Inferior parietal cortex (tissue), 1 donor: Measurements from ENCODE around the gene HS6ST2.

Experiments
- DNase-seq: peaks from one replicate; pipeline ENCODE4 v3.0.0-alpha.2; 2016; ENCODE audit errors: extremely low spot score

The HS6ST2 gene

DNA sequence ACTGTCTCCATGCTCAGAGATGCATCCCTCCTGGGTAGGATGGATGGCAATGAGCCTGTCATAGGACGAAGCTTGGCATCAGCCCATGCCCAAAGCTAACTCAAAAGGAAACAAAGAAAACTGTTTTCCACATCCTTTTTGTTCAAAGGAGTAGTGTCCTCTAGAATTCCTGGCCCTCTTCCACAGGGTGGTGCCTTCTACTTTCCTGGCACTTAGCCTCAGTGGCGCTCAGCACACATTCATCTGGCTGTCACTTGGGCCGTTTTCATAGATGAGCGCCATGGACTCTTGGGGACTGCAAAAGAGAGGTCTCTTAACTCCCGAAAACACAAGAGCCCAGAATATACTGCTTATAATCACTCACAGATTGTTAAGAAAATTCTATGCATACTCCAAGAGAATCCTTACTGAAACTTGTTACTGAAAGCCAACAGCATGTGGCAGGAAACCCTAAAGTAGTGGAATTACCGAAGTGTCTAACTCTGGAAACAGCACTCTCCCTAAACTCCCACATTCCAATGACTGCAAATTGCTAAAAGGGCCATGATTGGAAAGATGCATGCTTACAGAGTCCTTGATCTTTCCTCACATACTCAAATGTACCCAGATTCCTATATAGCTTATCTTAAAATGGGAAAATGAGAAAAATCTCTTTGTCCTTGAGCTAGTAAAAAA, 110.0 kb downstream of the HS6ST2 start:
- DNase-seq = peak; percentile 4

- DNase-seq = no peak
Observed at GRCh38 chrX:132843363-132843762, 115.1 kb downstream of the HS6ST2 start.

GRCh38 chrX:132842460-132843238, 115.8 kb downstream of the HS6ST2 start:
- DNase-seq = no peak

DNA sequence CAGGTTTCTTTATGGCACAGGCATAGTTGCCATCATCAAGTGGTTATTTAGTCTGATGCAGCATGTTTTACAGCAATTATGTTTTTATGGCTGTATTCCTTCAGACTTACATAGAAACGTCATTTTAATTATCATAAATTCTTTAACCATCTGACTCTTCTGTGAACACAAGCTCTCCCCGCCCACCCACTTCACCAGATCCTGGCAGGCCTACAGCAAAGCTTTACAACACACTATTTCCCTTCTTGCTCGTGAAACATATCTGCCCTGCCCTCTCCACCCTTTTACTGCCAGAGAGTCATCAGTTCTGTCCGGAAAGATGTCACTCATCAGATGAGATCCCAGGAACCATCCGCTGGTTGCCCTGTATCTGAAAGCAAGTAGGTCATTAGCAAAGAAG, 120.5 kb downstream of the HS6ST2 start:
- no peak for DNase-seq

DNA sequence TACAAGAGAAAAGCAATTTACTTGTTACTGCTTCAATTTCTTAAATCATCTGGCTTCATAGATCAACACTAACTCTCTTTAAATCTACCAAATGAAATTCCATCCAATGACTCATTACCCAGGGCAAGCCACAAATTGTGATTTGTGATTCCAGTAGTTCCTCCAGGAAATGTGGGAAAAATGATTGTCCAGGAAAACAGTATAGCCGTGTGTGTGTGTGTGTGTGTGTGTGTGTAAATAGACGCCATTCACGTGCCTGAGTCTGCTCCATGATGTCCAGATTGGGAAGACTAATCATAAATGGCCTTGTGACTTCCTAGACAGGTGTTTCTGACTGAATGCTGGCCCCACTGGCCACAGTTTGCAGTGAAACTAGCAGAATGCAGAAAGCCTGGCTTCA, 121.3 kb downstream of the HS6ST2 start:
- DNase-seq = no peak

GRCh38 chrX:132836471-132836870, 122.0 kb downstream of the HS6ST2 start:
- DNase-seq = no peak

DNA sequence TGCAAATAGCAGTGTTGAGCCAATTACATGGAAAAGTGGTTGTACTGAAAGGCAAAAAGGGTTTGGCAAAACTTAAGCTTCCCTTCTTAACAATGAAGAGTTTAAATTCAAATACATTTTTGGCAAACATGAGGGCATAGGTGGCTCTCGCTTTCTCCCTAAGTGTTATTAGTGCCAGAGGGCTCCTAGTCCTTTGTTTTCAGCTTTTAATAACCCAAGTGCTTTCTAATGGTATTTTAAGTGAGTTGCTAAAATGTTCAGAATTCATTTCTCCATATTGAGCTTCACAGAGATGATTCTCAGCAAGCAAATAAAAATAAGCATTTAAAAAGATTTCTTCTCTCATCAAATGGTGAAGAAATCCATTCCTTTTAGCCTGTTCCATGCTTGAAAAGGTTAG, 123.7 kb downstream of the HS6ST2 start:
- DNase-seq = no peak

DNA sequence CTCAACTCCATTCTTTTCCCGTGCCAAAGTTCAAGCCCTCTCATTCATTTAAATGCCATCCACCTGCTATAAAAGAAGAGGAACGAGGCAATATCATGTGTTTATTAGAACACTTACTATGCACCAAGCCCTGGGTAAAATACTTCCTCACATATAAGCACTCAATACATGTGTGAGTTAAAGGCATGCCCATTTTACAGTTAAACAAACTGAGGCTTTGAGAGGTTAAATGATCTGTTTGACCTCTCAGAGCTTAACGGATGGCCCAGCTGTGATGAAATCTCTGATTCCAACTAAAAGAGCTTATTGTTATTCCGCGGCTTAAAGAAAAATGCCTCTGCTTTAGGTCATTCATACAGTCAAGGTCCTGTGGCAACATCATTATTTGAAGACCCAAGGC, 124.3 kb downstream of the HS6ST2 start:
- DNase-seq = no peak

GRCh38 chrX:132833373-132833772, 125.1 kb downstream of the HS6ST2 start:
- DNase-seq = no peak

DNA sequence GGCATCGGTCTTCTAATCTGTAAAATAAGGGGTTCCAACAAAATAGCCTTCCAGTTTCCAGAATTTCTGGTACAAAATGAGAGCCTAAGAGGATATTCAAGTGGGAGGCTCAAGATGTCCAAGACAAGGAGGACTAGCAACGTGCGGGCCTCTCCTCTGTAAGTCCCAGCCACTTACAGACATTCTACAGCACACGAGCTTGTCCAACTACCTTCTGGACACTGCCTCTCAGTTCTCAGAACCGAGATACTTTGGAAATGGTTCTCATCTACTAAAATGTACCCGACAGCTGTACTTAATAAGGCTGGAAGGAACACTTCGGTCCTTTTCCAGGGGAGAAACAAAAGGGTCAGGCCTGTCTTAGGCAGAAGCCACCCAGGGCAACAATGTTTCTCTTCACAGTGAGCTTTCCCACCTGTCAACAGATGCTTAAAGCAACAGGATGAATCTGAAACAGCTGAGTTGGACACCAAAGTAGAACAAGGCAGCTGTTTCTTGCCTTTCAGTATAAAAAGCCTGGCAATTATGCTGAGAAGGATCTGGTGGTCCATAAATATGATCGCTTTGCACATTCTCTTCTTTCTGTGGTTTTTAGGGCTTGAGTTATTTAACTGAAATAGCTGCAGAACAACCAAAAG, 127.0 kb downstream of the HS6ST2 start:
- DNase-seq = no peak

DNA sequence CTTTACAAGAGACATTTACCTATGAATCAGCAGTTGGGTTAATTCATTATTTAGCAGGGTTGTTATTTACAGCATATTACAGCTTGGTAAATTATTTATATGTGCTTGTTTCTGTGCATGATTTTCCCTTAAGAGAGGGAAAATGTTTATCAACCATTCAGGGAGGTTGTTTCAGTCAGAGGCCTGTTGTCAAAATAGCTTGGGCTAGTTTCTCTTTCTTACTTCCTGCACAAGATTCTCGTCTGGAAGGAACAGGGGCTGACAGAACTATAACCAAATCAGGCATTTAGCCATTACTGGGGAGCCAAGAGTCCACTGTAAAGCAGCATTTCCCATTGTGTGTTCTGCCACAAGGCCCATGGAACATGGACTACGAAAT, 135.8 kb downstream of the HS6ST2 start:
- no peak for DNase-seq

- no peak for DNase-seq
Observed at GRCh38 chrX:132821974-132822633, 136.3 kb downstream of the HS6ST2 start.

- no peak for DNase-seq
Observed at GRCh38 chrX:132820675-132821074, 137.8 kb downstream of the HS6ST2 start.

GRCh38 chrX:132819711-132820264, 138.6 kb downstream of the HS6ST2 start:
- DNase-seq = no peak

DNA sequence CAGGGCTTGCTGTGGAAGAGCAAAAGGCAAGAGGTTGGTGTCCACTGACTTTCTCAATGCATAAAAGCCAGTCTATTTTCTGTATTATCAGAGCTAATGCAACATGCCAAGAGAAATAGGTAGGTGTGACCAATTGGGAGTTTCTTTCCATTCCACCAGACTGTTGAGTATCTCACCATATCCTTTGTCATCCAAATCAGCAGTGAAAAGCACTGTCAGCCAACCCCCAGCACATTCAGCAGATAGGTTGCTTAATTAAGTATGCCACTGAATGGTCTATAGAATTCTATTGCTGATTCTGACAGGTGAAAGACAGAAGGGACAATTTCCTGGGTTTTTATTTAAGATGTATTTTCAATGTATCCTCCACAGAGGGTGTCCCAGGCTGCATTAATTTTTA, 139.8 kb downstream of the HS6ST2 start:
- DNase-seq = no peak

GRCh38 chrX:132815643-132816042, 142.8 kb downstream of the HS6ST2 start:
- DNase-seq = no peak

DNA sequence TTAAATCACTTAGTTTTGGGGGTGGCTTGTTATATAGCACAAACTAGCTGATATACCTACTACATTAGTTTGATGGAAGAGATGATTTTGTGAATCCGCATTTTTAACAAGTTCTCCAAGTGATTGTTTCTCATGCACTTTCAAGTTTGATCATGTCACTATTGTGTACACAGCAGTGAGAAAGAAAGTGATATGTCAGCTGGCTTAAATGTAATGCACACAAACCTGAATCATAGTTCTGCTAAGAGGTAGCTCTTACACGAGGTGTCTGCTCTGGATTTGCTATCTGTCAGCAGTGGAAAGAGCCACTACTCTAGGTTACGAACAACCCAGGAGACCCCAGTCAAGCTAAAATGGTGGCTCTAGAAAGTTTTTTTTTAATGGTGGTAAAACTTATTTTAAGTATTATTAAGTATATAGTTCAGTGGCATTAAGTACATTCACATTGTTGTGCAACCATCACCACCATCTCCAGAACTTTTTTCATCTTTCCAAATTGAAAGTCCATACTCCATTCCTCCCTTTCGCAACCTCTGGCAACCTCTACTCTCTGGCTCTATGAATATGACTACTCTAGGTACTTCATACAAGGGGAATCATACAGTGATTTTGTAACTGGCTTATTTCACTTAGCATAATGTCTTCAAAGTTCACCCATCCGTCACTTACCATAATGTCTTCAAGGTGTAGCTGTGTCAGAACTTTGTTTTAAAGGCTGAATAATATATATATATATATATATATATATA, 147.3 kb downstream of the HS6ST2 start:
- DNase-seq = no peak

DNA sequence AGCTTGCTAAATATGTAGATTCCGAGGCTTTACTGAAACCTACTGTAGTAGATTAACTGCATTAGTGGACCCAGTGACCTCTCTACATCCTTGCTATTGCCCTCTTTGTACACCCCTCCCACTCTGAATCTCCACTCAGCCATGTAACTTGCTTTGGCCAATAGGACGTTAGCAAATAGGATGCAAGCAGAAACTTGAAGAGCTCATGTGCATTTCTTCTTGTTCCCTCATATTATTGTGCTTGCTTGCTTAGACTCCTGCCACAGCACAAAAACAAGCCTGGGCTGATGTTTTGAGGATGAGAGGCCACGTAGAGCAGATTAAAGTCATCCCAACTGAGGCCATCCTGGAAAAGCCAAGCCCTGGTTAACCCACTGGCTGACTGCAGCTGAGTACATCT, 147.9 kb downstream of the HS6ST2 start:
- no peak for DNase-seq

DNA sequence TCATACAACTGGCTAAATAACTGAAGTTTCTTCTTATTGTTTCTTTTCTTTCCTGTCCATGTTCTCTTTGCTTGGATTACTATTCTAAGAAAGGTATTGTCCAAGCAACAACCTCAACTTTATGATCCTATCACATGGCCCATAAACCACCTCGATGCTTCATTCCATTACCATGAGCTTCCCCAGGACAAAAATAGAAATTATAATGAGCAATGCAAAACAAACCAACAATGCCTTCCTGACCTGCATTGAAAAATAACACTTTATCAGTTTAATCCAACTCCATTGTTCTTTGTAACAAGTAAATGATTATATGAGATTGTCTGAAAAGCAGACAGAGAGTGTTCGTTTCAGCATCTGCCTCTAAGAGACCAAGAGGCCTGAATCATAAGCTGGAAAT, 148.8 kb downstream of the HS6ST2 start:
- no peak for DNase-seq

GRCh38 chrX:132807411-132808030, 150.9 kb downstream of the HS6ST2 start:
- no peak for DNase-seq

- no peak for DNase-seq
Observed at GRCh38 chrX:132802033-132802432, 156.4 kb downstream of the HS6ST2 start.
